Panc1 (cell line): Measurements from ENCODE around the gene HM13. TPM values are rescaled to one million over a fixed set of nuclear protein-coding genes. Genes with fewer than 3 reads are reported as not detected.
A peak's percentile ranks its signal among the peaks of the same experiment; 100 is the strongest.

Experiments
- ATAC-seq: fragments of 200-7000 bp; cut with Tn5 transposase; 2 replicates; pipeline ENCODE4 v1.9.1; 2020; ENCODE audit warnings: mild to moderate bottlenecking, moderate library complexity
- BruUV-seq: library from RNA; stranded (reverse); fragments of 400-500 nt; replicated peaks from 2 replicates; lab custom pipeline; 2021; lab: Mats Ljungman, UMichigan
- CTCF ChIA-PET: fragments of 300-600 bp; sonication (Branson Sonifier 250); formaldehyde crosslinking; loops from one replicate; lab custom pipeline; 2022; ENCODE audit warnings: antibody characterized with exemption; lab: Charles Lee
- POLR2A ChIA-PET: fragments of 300-600 bp; sonication (Branson Sonifier 250); formaldehyde crosslinking; loops from one replicate; lab custom pipeline; 2022; ENCODE audit warnings: antibody characterized with exemption; lab: Charles Lee
- DNase-seq: peaks from one replicate; pipeline ENCODE4 v3.0.0-alpha.2; 2010; ENCODE audit warnings: low read depth, low spot score
- H3K27ac ChIP-seq: 2 replicates; pipeline ENCODE4 v1.5.1; 2011; ENCODE audit warnings: mild to moderate bottlenecking, low read length, inconsistent platforms
- H3K27me3 ChIP-seq: fragments of 200-500 bp; sonication (Bioruptor generic); 2 replicates; pipeline ENCODE4 v1.6.0; 2014; ENCODE audit warnings: low read length, inconsistent platforms; ENCODE audit not compliant: control insufficient read depth, insufficient read depth
- H3K36me3 ChIP-seq: fragments of 200-500 bp; sonication (Bioruptor generic); 2 replicates; pipeline ENCODE4 v1.5.1; 2014; ENCODE audit warnings: inconsistent platforms, mild to moderate bottlenecking, low read length, moderate library complexity; ENCODE audit not compliant: control insufficient read depth, insufficient read depth
- H3K4me1 ChIP-seq: 2 replicates; pipeline ENCODE4 v1.5.1; 2011; ENCODE audit warnings: inconsistent platforms, mild to moderate bottlenecking, low read length, moderate library complexity; ENCODE audit not compliant: control insufficient read depth, insufficient read depth
- H3K4me3 ChIP-seq, 2 experiments: 2 replicates each; pipeline ENCODE4 v1.5.1; 2011 to 2012; ENCODE audit warnings: low read depth in 2 of 2, low read length in 2 of 2, mild to moderate bottlenecking in 2 of 2, inconsistent platforms in 1 of 2, moderate library complexity in 1 of 2
- H3K9me3 ChIP-seq: fragments of 200-500 bp; sonication (Bioruptor generic); 2 replicates; pipeline ENCODE4 v1.5.1; 2014; ENCODE audit warnings: low read depth, mild to moderate bottlenecking, inconsistent platforms, low read length, moderate library complexity; ENCODE audit not compliant: control insufficient read depth, insufficient read depth
- POLR2AphosphoS5 ChIP-seq: IDR thresholded peaks from 2 replicates; pipeline ENCODE4 v1.6.1; 2012; ENCODE audit warnings: mild to moderate bottlenecking, low read depth, low read length, moderate library complexity
- REST ChIP-seq, 2 experiments: IDR thresholded peaks; 2 replicates each; pipeline ENCODE4 v1.6.1; 2011 to 2012; ENCODE audit warnings: low read depth in 2 of 2, control low read depth in 1 of 2, low read length in 1 of 2, mild to moderate bottlenecking in 1 of 2, moderate library complexity in 1 of 2; ENCODE audit not compliant: insufficient read depth in 1 of 2
- SIN3A ChIP-seq: IDR thresholded peaks from 2 replicates; pipeline ENCODE4 v1.6.1; 2012; ENCODE audit warnings: low read depth, mild to moderate bottlenecking, low read length, moderate library complexity, borderline replicate concordance; ENCODE audit not compliant: insufficient read depth
- TCF7L2 ChIP-seq: IDR thresholded peaks from 2 replicates; pipeline ENCODE4 v1.6.1; 2011; ENCODE audit warnings: mild to moderate bottlenecking, low read depth, low read length, inconsistent platforms
- in situ Hi-C: cut with HindIII; loops from 2 replicates; pipeline ENCODE4 v1.10.0; 2016; ENCODE audit warnings: low sequenced_read_pairs, low pct_unique_long_range_greater_than_20kb
- intact Hi-C: fragments of 100-400 bp; cut with micrococcal nuclease; formaldehyde crosslinking; loops from one replicate; pipeline ENCODE4 v1.10.0; 2022; ENCODE audit not compliant: unreplicated experiment
- total RNA-seq: library from RNA; stranded (reverse); gene quantifications from one replicate; pipeline ENCODE4 v1.2.1, GENCODE V29; 2021; ENCODE audit not compliant: unreplicated experiment
- TF ChIP-seq, protein P1 (sequence below): fragments of 450-650 bp; IDR thresholded peaks from 2 replicates; pipeline ENCODE4 v1.5.1; 2017; ENCODE audit warnings: mild to moderate bottlenecking

Gene HM13
- total RNA-seq, 1 experiment from 2014 or later = 337 TPM

GRCh38 chr20:31515775-31516107 is 1.5 kb downstream of the HM13 start:
- no peaks in the 10 kb centered on the region; the same call in 1 of the 2 replicates for H3K36me3 ChIP-seq
- intact Hi-C loops = no loop called here
- in situ Hi-C loops = no loop called here
- H3K4me3 ChIP-seq = peak overlapping the region; percentile 70 to 78
- ChIA-PET CTCF (no interaction called here), POLR2A (no interaction called here)
- no peak for TF ChIP-seq SIN3A
- TF ChIP-seq REST (IDR thresholded peaks at IDR 0.05; ENCODE audit: insufficient read depth in 1 of 2, low read depth in 2 of 2, low read length in 1 of 2) = no peak
- TF ChIP-seq TCF7L2 = no peak
- no peak for TF ChIP-seq POLR2AphosphoS5
- TF ChIP-seq, protein P1, sequence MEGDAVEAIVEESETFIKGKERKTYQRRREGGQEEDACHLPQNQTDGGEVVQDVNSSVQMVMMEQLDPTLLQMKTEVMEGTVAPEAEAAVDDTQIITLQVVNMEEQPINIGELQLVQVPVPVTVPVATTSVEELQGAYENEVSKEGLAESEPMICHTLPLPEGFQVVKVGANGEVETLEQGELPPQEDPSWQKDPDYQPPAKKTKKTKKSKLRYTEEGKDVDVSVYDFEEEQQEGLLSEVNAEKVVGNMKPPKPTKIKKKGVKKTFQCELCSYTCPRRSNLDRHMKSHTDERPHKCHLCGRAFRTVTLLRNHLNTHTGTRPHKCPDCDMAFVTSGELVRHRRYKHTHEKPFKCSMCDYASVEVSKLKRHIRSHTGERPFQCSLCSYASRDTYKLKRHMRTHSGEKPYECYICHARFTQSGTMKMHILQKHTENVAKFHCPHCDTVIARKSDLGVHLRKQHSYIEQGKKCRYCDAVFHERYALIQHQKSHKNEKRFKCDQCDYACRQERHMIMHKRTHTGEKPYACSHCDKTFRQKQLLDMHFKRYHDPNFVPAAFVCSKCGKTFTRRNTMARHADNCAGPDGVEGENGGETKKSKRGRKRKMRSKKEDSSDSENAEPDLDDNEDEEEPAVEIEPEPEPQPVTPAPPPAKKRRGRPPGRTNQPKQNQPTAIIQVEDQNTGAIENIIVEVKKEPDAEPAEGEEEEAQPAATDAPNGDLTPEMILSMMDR = no peak
- no peaks in the 10 kb centered on the region for H3K9me3 ChIP-seq
- DNase-seq = no peak
- ATAC-seq = no peak
- no TSS peak for BruUV-seq
- peaks cover 27% of the 10 kb centered on the region for H3K4me1 ChIP-seq
- H3K27ac ChIP-seq = peak overlapping the region; percentile 90
- H3K27me3 ChIP-seq = no peaks in the 10 kb centered on the region

- no peaks in the 10 kb centered on the region; the same call in 1 of the 2 replicates for H3K36me3 ChIP-seq
- BruUV-seq = TSS peak; percentile 78
- H3K9me3 ChIP-seq = no peaks in the 10 kb centered on the region
- ATAC-seq (no peak), DNase-seq (no peak)
- in situ Hi-C loops (no loop called here), intact Hi-C loops (no loop called here)
- TF ChIP-seq, protein P1 = no peak
- no peak for TF ChIP-seq REST (IDR thresholded peaks at IDR 0.05; ENCODE audit: insufficient read depth in 1 of 2, low read depth in 2 of 2, low read length in 1 of 2)
- TF ChIP-seq POLR2AphosphoS5 = no peak
- no peak for TF ChIP-seq TCF7L2
- no peak for TF ChIP-seq SIN3A
- peak overlapping the region in 1 of 2 experiments; percentile 70; a peak in 2 of 4 replicates for H3K4me3 ChIP-seq
- ChIA-PET CTCF (no interaction called here), POLR2A (no interaction called here)
- H3K4me1 ChIP-seq = peaks cover 27% of the 10 kb centered on the region
- H3K27me3 ChIP-seq = no peaks in the 10 kb centered on the region
- H3K27ac ChIP-seq = peak overlapping the region; percentile 90
Measured at GRCh38 chr20:31516166-31516565, 1.9 kb downstream of the HM13 start.
